ENCODE data around the gene EXOSC5.
"Not testable (repeated sequence)": the region's sequence is repeated elsewhere in the genome, so short reads cannot be mapped to it uniquely, and the experiment has no call there.

GRCh38 chr19:41381536-41381935 is 15.6 kb downstream of the EXOSC5 start:
- not testable (repeated sequence) for TF ChIP-seq CTCF, EP300, POLR2A (IDR thresholded peaks at IDR 0.05)
